ENCODE results near the gene VSNL1. TPM values are rescaled to one million over a fixed set of nuclear protein-coding genes. Genes with fewer than 3 reads are reported as not detected.

The VSNL1 gene
- total RNA-seq, 1 donor from 2014 or later, result 0.39 TPM

DNA sequence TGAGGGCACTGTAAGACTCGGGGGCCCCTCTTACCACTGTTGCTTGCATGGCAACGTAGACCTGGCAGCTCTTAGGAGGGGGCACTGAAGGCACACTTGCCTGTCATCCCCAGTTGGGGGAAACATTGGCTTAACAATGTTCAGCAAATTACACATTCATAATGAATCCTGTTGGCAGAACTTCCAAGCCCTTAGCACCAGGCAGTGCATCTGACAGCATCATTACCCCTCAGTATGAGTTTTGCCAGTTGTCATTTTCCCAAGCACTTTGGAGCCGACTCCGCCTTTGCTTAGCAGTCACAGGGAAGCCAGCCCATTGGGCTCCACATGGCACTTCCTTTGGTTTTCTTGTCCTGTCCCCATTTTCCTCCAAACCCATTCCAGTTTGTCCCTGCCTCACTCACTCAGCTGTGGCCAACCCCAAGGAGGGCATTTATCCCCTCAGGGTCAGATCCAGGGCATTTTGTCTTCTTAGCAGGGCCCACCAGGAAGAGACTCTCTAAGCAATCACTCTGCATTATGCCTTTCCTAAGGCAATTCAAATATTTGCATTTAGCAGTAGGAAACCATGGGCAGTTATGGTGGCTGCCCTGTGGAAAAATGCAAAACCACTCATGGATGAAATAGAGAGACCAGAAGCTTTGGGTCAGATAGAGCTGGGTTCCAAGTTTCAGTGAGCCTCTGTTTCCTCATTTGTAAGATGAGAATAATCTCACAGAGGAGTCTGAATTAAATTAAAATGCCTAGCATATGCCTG, 73.9 kb downstream of the VSNL1 start:
- DNase-seq (ENCODE audit: low spot score), result no peak

GRCh38 chr2:17615147-17615546, 74.7 kb downstream of the VSNL1 start:
- no peak for DNase-seq (ENCODE audit: low spot score)

DNA sequence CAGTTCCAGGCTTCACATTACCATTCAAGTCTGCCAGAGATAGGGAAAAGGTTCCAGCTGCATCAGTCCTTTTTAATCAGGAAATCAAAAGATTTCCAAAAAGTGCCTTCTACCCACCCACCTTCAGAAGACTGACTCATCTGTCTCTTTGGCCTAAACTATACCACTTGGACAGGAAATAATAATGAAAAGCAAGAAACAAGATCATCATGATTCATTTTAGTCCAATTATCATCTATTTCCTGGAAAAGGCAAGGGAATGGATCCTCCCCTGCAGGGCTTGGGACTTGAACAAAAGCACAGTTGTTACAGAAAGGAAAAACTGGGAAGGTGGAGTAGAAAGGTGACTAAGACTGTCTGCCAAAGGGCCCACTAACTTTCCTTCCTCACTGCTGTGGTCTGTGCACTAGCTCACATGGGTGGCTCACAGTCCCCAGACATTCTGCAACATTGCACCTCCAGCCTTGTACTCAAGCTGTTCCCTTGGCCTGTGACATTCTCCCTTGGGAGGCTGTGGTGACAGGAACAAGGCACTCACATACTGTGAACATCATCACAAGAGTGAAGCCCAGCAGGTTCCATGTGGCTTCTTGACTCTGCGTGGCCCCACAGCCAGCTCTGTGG, 75.3 kb downstream of the VSNL1 start:
- DNase-seq (ENCODE audit: low spot score), result no peak

- DNase-seq (ENCODE audit: low spot score), result no peak
These were observed 75.9 kb downstream of the VSNL1 start for GRCh38 chr2:17616405-17616804.

DNA sequence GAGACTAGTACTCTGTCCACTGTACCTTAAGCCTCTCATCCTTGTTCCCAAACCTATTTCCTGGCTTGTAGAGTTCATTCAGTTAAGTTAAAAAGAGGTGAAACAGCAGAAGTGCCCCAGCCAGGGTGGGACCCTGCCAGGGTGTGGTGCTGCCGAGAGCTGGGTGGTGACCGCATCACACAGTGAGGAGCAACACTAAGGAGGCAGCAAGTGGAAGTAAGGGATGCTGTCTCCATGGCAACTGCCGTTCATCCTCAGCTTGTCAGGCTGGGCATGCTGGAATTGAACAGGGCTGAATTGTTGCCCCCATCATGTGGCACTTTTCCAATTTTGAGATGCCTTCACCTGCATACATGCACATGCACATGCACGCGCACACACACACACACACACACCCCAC, 77.0 kb downstream of the VSNL1 start:
- DNase-seq (ENCODE audit: low spot score), result no peak

DNA sequence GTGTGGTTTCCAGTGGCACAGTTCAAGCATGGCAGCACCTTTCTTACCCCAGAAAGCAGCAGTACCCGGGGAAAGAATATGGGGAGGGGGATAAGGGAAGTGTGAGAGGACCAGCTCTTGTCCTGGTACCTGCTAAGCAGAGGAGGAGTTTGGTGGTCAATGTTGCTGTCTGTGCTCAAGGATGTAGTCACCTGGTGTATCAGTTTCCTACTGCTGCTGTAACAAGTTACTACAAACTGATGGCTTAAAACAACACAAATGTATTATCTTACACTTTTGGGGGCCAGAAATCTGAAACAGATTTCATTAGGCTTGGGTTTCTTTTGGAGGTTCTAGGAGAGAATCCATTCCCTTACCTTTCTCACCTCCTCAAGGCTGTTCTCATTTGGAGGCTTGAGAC, 77.5 kb downstream of the VSNL1 start:
- DNase-seq (ENCODE audit: low spot score), result no peak

DNA sequence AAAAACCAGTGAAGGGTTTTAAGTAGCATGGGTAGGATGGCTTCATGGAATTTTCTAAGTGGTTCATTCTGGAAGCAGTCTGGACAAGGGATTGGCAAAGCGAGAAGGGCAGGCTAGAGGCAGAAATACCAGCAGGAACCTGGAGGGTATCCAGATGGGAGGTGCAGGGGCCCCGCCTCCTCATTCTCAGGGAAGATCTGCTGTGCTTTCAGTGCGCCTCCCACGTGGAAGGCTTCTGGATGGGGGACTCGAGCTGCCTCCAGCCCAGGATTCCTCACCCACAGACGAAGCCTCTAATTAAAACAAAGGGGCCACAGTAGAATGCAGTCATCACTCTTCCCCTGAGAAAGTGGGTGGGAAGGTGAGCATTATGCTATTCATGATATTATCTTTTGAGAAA, 79.8 kb downstream of the VSNL1 start:
- DNase-seq (ENCODE audit: low spot score), result no peak

DNA sequence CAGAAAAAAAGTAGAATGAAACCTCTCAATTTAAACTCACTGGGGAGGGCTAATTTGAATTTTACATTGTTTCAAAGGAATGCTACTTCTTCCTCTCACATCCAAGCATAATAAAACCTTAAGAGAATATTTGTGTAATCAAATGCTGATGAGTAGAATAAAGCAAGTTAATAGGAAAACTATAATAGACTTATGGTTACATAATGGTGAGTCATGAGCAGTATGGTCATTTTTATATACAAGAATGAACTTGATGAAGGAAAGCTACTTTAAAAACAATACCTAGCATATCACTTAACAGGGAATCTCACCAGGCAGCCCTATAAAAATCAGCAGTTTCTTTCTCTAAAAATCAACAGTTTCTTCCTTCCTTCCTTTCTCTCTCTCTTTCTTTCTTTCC, 80.3 kb downstream of the VSNL1 start:
- DNase-seq (ENCODE audit: low spot score), result no peak

DNA sequence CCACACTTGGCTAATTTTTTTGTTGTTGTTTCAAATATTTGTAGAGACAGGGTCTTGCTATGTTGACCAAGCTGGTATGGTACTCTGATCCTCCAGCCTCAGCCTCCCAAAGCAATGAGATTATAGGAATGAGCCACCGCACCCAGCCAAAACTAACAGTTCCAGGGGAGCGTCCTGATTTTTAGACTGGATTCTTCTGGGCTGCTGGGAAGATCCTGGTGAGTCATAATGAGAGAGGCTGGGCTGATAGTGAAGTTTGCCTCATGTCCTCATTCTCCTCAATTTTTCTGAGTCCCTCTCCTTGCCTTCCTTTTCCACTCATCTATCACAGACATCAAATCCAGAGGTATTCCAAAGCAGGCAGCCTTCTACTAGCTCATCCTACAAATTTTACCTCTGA, 81.3 kb downstream of the VSNL1 start:
- DNase-seq (ENCODE audit: low spot score), result no peak

- no peak for DNase-seq (ENCODE audit: low spot score)
These were observed 85.0 kb downstream of the VSNL1 start for GRCh38 chr2:17625446-17625845.

- DNase-seq (ENCODE audit: low spot score), result no peak
These were observed 86.5 kb downstream of the VSNL1 start for GRCh38 chr2:17626986-17627385.

DNA sequence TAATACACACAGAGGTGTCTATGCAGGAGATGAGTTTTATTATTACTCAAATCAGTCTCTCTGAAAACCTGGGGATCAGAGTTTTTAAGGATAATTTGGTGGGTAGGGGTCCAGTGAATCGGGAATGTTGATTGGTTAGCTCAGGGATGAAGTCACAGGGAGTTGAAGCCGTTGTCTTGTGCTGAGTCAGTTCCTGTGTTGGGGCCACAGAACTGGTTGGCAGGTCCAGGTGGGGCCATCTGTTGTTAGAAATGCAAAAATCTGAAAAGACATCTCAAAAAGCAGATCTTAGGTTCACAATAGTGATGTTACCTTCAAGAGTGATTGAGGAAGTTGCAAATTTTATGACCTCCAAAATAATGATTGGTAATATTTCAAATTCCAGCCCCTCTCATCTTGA, 86.9 kb downstream of the VSNL1 start:
- no peak for DNase-seq (ENCODE audit: low spot score)

- no peak for DNase-seq (ENCODE audit: low spot score)
These were observed 88.1 kb downstream of the VSNL1 start for GRCh38 chr2:17628349-17629261.

- DNase-seq (ENCODE audit: low spot score), result no peak
These were observed 89.6 kb downstream of the VSNL1 start for GRCh38 chr2:17630089-17630488.

DNA sequence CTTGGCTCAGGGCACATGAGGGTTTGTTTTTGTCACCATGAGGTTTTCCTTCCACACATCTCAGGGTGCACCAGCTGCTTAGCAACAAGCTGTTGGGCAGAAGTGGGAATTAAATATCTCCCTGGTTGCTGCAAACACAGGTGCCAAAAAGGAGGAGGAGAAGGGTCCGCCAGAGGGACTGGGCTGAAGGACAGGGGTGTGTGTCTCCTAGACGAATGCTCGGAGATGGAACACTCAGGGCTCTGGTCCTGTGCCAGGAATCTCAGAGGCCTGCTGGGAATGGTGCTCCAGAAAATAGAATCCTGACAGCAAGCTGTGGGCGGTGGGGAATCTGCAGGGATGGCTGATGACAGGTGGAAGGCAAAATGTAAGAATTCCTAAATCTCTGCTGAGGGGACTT, 94.5 kb downstream of the VSNL1 start:
- no peak for DNase-seq (ENCODE audit: low spot score)

- no peak for DNase-seq (ENCODE audit: low spot score)
These were observed 95.8 kb downstream of the VSNL1 start for GRCh38 chr2:17636257-17636656.

DNA sequence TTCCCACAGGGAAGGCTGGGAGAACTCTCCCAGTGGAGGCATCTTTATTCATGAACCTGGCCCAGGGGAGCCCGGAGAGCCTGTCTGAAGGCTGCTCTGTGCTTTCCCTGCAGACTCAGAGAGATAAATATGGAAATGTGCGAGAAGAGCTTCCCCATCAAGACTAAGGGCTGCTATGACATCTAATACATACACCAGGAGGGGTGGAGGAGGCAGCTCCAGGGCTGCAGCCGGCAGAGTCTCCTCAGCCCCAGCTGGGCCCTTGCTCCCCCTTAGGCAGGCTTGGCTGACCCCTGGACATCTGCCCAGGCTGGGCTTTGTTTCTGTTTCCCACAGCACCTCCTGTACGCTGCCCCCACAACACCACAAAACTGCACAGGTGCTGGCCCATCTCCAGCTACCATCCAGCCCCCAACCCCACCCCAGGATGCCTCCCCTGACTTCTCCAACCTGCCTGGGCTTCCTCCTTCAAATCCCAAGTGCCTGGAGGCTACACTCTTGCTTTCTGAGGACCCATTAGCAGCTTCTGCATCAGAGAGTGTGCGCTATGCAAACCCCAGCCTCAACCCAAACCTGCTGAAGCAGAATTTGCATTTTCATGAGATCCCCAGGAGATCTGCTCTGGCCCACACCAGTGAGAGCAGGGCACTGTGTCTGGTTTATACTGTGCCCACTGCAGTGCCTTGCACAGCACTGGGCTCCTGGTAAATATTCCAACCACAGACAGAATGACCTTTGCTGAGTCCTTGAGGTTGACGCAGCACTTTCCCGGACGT, 96.8 kb downstream of the VSNL1 start:
- DNase-seq (ENCODE audit: low spot score), result no peak

DNA sequence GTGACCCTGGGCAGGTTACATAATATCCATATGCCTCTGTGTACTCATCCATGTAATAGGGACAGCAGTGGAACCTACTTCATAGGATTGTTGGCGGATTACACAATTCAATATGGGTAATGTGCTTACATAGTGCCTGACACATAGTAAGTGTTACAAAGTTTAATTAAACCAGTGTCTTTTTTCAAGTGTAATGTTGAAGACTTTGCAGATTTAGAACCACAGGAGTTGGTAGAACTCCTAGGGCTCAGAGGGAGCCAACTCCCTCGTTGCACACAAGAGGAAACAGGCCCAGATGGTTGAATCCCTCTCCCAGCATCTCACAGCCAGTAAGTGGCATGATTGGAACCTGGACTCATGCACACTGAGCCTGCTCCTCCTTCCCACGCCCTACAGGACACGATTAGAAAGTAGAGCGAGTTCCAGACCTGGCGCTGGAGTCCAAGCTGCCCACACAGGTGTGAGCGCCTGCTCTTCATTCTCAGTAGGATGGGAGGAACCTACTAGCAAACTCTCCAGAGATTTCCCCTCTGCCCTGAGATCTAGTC, 97.8 kb downstream of the VSNL1 start:
- no peak for DNase-seq (ENCODE audit: low spot score)

GRCh38 chr2:17640406-17640805, 99.9 kb downstream of the VSNL1 start:
- no peak for DNase-seq (ENCODE audit: low spot score)

- DNase-seq (ENCODE audit: low spot score), result peak; percentile 47
These were observed 102.6 kb downstream of the VSNL1 start for GRCh38 chr2:17643031-17643615.
